PFSK-1 (cell line): Measurements from ENCODE around the gene RHOBTB3.

Experiments used
- FOXP2 ChIP-seq: optimal IDR thresholded peaks from 2 replicates; pipeline ENCODE3; 2011; ENCODE audit warnings: borderline replicate concordance, control low read depth, inconsistent platforms; ENCODE audit not compliant: insufficient read depth; ENCODE audit errors: extremely low read length, extremely low read depth
- POLR2AphosphoS5 ChIP-seq: IDR thresholded peaks from 2 replicates; pipeline ENCODE4 v1.6.1; 2012; ENCODE audit warnings: low read depth, mild to moderate bottlenecking, control low read depth, low read length, moderate library complexity
- REST ChIP-seq, 2 experiments: IDR thresholded peaks; 2 replicates each; pipeline versions ENCODE4 v1.6.1 to v1.8.0; 2011 to 2012; ENCODE audit warnings: low read depth in 2 of 2, low read length in 2 of 2, control low read depth in 1 of 2, inconsistent platforms in 1 of 2, mild to moderate bottlenecking in 1 of 2, moderate library complexity in 1 of 2; ENCODE audit not compliant: insufficient read depth in 1 of 2
- SIN3A ChIP-seq: IDR thresholded peaks from 2 replicates; pipeline ENCODE4 v1.6.1; 2012; ENCODE audit warnings: mild to moderate bottlenecking, low read length, moderate library complexity, borderline replicate concordance; ENCODE audit not compliant: insufficient read depth
- TAF1 ChIP-seq: IDR thresholded peaks from 2 replicates; pipeline ENCODE4 v1.6.1; 2012; ENCODE audit warnings: low read length, control low read depth, borderline replicate concordance; ENCODE audit not compliant: insufficient read depth

The RHOBTB3 gene

DNA sequence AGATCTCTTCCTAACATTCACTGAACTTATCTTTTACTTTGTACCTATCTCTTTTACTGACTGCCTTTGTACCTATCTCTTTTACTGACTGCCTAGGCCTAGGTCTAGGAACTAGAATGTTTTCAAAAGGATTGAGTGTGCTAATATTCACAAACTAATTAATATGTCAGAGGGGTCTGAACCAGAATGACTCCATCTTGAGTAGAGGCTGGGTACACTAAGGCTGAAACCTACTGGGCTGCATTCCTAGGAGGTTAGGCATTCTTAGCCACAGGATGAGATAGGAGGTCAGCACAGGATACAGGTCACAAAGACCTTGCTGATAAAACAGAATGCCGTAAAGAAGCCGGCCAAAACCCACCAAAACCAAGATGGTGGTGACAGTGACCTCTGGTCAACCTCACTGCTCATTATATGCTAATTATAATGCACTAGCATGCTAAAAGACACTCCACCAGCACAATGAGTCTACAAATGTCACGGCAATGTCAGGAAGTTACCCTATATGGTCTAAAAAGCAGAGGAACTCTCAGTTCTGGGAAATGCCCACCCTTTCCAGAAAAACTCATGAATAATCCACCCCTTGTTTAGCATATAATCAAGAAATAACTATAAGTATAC lies 2.5 kb upstream of the RHOBTB3 start:
- TF ChIP-seq POLR2AphosphoS5: no peak
- no peak for TF ChIP-seq TAF1
- no peak for TF ChIP-seq SIN3A
- no peak for TF ChIP-seq FOXP2
- no peak for TF ChIP-seq REST (IDR thresholded peaks at IDR 0.05; ENCODE audit: insufficient read depth in 1 of 2, low read depth in 2 of 2, low read length in 2 of 2)

DNA sequence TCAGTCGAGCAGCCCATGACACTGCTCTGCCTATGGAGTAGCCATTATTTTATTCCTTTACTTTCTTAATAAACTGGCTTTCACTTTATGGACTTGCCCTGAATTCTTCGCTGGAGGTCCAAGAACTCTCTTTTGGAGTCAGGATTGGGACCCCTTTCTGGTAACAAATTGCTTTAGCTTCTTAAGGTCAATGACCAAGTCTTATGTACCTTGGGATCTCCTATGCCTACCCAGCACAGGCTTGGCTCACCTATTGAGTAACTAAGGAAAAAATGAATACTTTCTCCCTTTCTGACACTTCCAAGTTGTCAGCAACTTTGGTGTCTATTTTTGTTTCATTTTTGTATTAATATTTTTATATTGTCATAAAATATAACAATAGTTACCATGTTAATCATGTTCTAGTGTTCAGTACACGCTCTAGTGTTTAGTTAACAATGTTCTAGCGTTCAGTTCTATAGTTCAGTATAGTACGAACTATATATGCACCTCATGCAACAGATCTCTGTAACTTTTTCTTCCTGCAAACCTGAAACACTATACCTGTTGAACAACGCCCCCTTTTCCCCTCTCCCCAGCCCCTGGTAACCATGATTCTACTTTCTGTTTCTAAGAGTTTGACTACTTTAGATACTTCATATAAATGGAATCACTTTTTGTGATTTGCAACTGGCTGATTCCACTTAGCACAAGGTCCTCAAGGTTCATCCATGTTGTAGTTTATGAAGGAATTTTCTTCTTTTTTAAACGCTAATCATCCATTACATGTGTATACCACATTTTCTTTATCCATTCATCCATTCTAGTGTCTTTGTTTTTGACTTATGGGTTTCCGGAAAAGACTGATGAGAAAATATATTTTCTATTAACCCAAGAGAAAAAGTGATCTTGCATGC lies 1.8 kb upstream of the RHOBTB3 start:
- TF ChIP-seq POLR2AphosphoS5 (no peak), SIN3A (no peak), FOXP2 (no peak), REST (IDR thresholded peaks at IDR 0.05; ENCODE audit: insufficient read depth in 1 of 2, low read depth in 2 of 2, low read length in 2 of 2) (no peak), TAF1 (no peak)

GRCh38 chr5:95730011-95730700 lies 980 bp upstream of the RHOBTB3 start:
- TF ChIP-seq POLR2AphosphoS5: no peak

GRCh38 chr5:95731571-95732554 lies 727 bp downstream of the RHOBTB3 start:
- TF ChIP-seq SIN3A: no peak
- TF ChIP-seq FOXP2: peak; percentile 66
- TF ChIP-seq TAF1: peak; percentile 25; the same call in 1 of the 2 replicates

DNA sequence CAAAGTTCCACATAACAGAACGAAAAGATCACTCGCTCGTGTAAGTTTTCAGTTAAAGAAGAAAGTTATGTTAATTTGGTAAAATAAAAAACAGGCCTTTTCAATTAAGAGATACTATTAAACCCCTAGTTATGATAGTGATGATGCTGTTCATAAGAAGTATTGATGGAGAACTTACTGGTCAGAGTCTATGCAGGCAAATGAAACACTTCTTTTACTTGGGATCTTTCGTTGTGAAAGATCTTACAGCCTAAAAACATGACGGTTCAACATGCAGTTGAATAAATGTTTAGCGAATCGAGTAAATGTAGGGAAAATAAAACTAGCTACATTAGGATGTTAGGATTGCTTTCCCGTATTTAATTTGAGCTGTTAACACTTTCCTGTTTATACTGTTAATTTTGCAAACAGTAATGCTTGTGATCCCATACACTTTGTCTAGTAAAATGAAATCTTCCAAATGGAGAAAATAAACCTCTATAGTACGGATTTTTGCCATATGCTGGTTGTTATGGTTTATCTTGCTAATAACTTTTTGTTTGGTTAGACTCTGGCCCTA lies 2.0 kb downstream of the RHOBTB3 start:
- TF ChIP-seq REST (IDR thresholded peaks at IDR 0.05; ENCODE audit: insufficient read depth in 1 of 2, low read depth in 2 of 2, low read length in 2 of 2) (no peak), TAF1 (no peak), SIN3A (no peak), POLR2AphosphoS5 (no peak)
